ENCODE measurements around the gene HOMER3. TPM values are rescaled to one million over a fixed set of nuclear protein-coding genes. Genes with fewer than 3 reads are reported as not detected.

HOMER3 gene
- total RNA-seq, 6 donors from 2014 or later = 17.3 to 58.0 (median 27.8) TPM

GRCh38 chr19:18886972-18887371, 54.0 kb downstream of the HOMER3 start:
- Histone ChIP-seq H3K9me3 (no peaks in the 10 kb centered on the region), H3K36me3 (no peaks in the 10 kb centered on the region), H3K27ac (no peak overlapping the region), H3K4me1 (no peaks in the 10 kb centered on the region), H3K4me3 (no peak overlapping the region), H3K27me3 (no peaks in the 10 kb centered on the region)
- 93 to 98% methylated on average over 4 of the region's 4 CpGs for WGBS, 2 donors
- no peak for DNase-seq
- no peak for ATAC-seq (ENCODE audit: low FRiP score in 2 of 2)
- TF ChIP-seq CTCF (IDR thresholded peaks at IDR 0.05) (no peak), POLR2AphosphoS5 (IDR thresholded peaks at IDR 0.05) (no peak), POLR2A (IDR thresholded peaks at IDR 0.05) (no peak), EP300 (IDR thresholded peaks at IDR 0.05) (no peak)

GRCh38 chr19:18883526-18884304, 57.3 kb downstream of the HOMER3 start:
- no peak for ATAC-seq (ENCODE audit: low FRiP score in 2 of 2)
- Histone ChIP-seq H3K4me1 (no peaks in the 10 kb centered on the region), H3K27me3 (no peaks in the 10 kb centered on the region), H3K27ac (no peak overlapping the region), H3K9me3 (no peaks in the 10 kb centered on the region), H3K4me3 (no peak overlapping the region), H3K36me3 (no peaks in the 10 kb centered on the region)
- WGBS, 2 donors = 86 to 87% methylated on average over 30 of the region's 30 CpGs
- no peak for TF ChIP-seq CTCF (IDR thresholded peaks at IDR 0.05)
- TF ChIP-seq POLR2A (IDR thresholded peaks at IDR 0.05) = no peak
- TF ChIP-seq POLR2AphosphoS5 (IDR thresholded peaks at IDR 0.05) = no peak
- no peak for TF ChIP-seq EP300 (IDR thresholded peaks at IDR 0.05)
- DNase-seq = peak in 1 of 2 donors; percentile 68

GRCh38 chr19:18881491-18881890, 59.5 kb downstream of the HOMER3 start:
- no peak overlapping the region for H3K27ac ChIP-seq
- 90 to 93% methylated on average over 7 of the region's 7 CpGs for WGBS, 2 donors
- DNase-seq = no peak
- H3K27me3 ChIP-seq = no peaks in the 10 kb centered on the region
- H3K36me3 ChIP-seq = no peaks in the 10 kb centered on the region
- ATAC-seq (ENCODE audit: low FRiP score in 2 of 2) = no peak
- H3K4me3 ChIP-seq = no peak overlapping the region
- no peaks in the 10 kb centered on the region for H3K9me3 ChIP-seq
- H3K4me1 ChIP-seq = no peaks in the 10 kb centered on the region
- TF ChIP-seq POLR2AphosphoS5 (IDR thresholded peaks at IDR 0.05) = no peak
- TF ChIP-seq POLR2A (IDR thresholded peaks at IDR 0.05) = no peak
- no peak for TF ChIP-seq CTCF (IDR thresholded peaks at IDR 0.05)

GRCh38 chr19:18879579-18880373, 61.2 kb downstream of the HOMER3 start:
- H3K9me3 ChIP-seq = no peaks in the 10 kb centered on the region
- H3K27me3 ChIP-seq = no peaks in the 10 kb centered on the region
- H3K4me3 ChIP-seq = no peak overlapping the region
- DNase-seq = no peak
- H3K27ac ChIP-seq = no peak overlapping the region
- H3K36me3 ChIP-seq = no peaks in the 10 kb centered on the region
- WGBS, 2 donors = 74% methylated on average over 13 of the region's 13 CpGs
- H3K4me1 ChIP-seq = no peaks in the 10 kb centered on the region
- peak; percentile 30 to 36 for ATAC-seq (ENCODE audit: low FRiP score in 2 of 2)
- TF ChIP-seq POLR2AphosphoS5 (IDR thresholded peaks at IDR 0.05) (no peak), POLR2A (IDR thresholded peaks at IDR 0.05) (no peak), EP300 (IDR thresholded peaks at IDR 0.05) (no peak), CTCF (IDR thresholded peaks at IDR 0.05) (no peak)

Other genes starting within 250 kb of the HOMER3 start
- gene COMP, start 149.9 kb downstream of the HOMER3 start, total RNA-seq = 1 to 10 TPM in 4 of 6 donors, not detected in 2; 1.8 to 8.5 (median 4.3) TPM
- 100 to 1,000 TPM in 2 of 6 donors, 10 to 100 TPM in 4; 68.9 to 157 (median 86.3) TPM for gene UPF1, start 109.3 kb downstream of the HOMER3 start, total RNA-seq
- gene CERS1, start 45.1 kb downstream of the HOMER3 start, total RNA-seq = under 1 TPM in 2 of 6 donors, not detected in 4; 0.20 to 0.30 TPM
- 100 to 1,000 TPM; 124 to 250 (median 191) TPM for gene COPE, start 21.8 kb downstream of the HOMER3 start, total RNA-seq
- gene DDX49, start 21.5 kb downstream of the HOMER3 start, total RNA-seq = 10 to 100 TPM; 22.5 to 46.7 (median 40.1) TPM
- 100 to 1,000 TPM in 2 of 6 donors, 10 to 100 TPM in 4; 33.6 to 179 (median 64.9) TPM for gene SUGP2, start 92.3 kb upstream of the HOMER3 start, total RNA-seq
- 10 to 100 TPM; 14.1 to 46.5 (median 26.8) TPM for gene ARMC6, start 92.4 kb upstream of the HOMER3 start, total RNA-seq
- gene SLC25A42, start 122.8 kb upstream of the HOMER3 start, total RNA-seq = 10 to 100 TPM in 5 of 6 donors, 1 to 10 TPM in 1; 5.6 to 23.0 (median 13.6) TPM
- gene TMEM161A, start 197.3 kb upstream of the HOMER3 start, total RNA-seq = 10 to 100 TPM; 18.7 to 31.6 (median 26.2) TPM
- 1 to 10 TPM in 3 of 6 donors, not detected in 3; 2.0 to 3.9 (median 3.1) TPM for gene MEF2B, start 229.0 kb upstream of the HOMER3 start, total RNA-seq